Heart left ventricle (tissue), 16 donors: ENCODE measurements around the gene SCFD2. TPM values are rescaled to one million over a fixed set of nuclear protein-coding genes. Genes with fewer than 3 reads are reported as not detected.

Experiments
- ATAC-seq, 4 donors: fragments of 200-7000 bp; cut with Tn5 transposase; one replicate each; pipeline ENCODE4 v1.9.1; 2020 to 2022; ENCODE audit warnings: moderate library complexity in 4 of 4, mild to moderate bottlenecking in 3 of 4, moderate number of reproducible peaks in 1 of 4
- DNase-seq, 5 donors: peaks; one replicate each; pipeline ENCODE4 v3.0.0-alpha.2; 2020
- H3K27ac ChIP-seq, 12 donors: fragments of 200-600 bp; sonication (generic) in 4 of 12; one replicate each; pipeline versions ENCODE4 v1.5.0 to v1.8.0; 2016 to 2022; ENCODE audit warnings: mild to moderate bottlenecking in 2 of 12
- H3K27me3 ChIP-seq, 9 donors: fragments of 200-600 bp; sonication (generic) in 2 of 9; one replicate each; pipeline versions ENCODE4 v1.5.1 to v1.8.0; 2016 to 2022; ENCODE audit warnings: mild to moderate bottlenecking in 3 of 9
- H3K36me3 ChIP-seq, 9 donors: fragments of 200-600 bp; sonication (generic) in 2 of 9; one replicate each; pipeline versions ENCODE4 v1.5.0 to v1.8.0; 2018 to 2022; ENCODE audit warnings: mild to moderate bottlenecking in 2 of 9
- H3K4me1 ChIP-seq, 12 donors: fragments of 200-600 bp; sonication (generic) in 4 of 12; one replicate each; pipeline versions ENCODE4 v1.5.0 to v1.8.0; 2016 to 2022; ENCODE audit warnings: mild to moderate bottlenecking in 3 of 12
- H3K4me3 ChIP-seq, 12 donors: fragments of 200-600 bp; sonication (generic) in 4 of 12; one replicate each; pipeline versions ENCODE4 v1.5.0 to v1.8.0; 2017 to 2022; ENCODE audit warnings: mild to moderate bottlenecking in 9 of 12, moderate library complexity in 4 of 12
- H3K9me3 ChIP-seq, 12 donors: fragments of 200-600 bp; sonication (generic) in 4 of 12; one replicate each; pipeline versions ENCODE4 v1.5.0 to v1.8.0; 2016 to 2022; ENCODE audit warnings: mild to moderate bottlenecking in 1 of 12
- POLR2A ChIP-seq, 2 donors: fragments of 450-650 bp; IDR thresholded peaks; one replicate each; pipeline ENCODE4 v1.6.1; 2017; ENCODE audit warnings: antibody characterized with exemption in 2 of 2, mild to moderate bottlenecking in 2 of 2, moderate library complexity in 2 of 2
- WGBS, 4 donors: extraction: QIAGEN DNeasy Blood & Tissue Kit in 2 of 4; methylation state at CpG; one replicate each; pipeline versions ENCODE4 v1.1.5 to v1.1.7; 2013 to 2018; 5-methylcytosine and 5-hydroxymethylcytosine counted together
- intact Hi-C, 10 donors: fragments of 100-400 bp; cut with DNase I; formaldehyde crosslinking; loops; one replicate each; pipeline versions ENCODE4 v1.11.1 to v1.14.2; 2022
- polyA plus RNA-seq, 2 donors: library from polyadenylated mRNA; stranded (reverse); fragments of 200-250 nt; gene quantifications; one replicate each; pipeline ENCODE4 v1.2.3, GENCODE V29; 2013
- total RNA-seq, 9 donors: library from RNA; depleted of rRNA in 2 of 9; stranded (reverse); fragments of >200 nt in 2 of 9; fragmentation: NEBNext Ultra II Directional in 3 of 9; extraction: Animal tissue kit (Norgen Biotek cat#: 25700) in 3 of 9; gene quantifications; one replicate each; pipeline versions ENCODE4 v1.1.0 to v1.2.4, GENCODE V29; 2016 to 2023
- TF ChIP-seq, protein P1 (sequence below), 12 donors: fragments of 200-600 bp; sonication (generic) in 4 of 12; IDR thresholded peaks; one replicate each; pipeline versions ENCODE4 v1.5.0 to v1.8.0; 2018 to 2022; ENCODE audit warnings: antibody characterized with exemption in 12 of 12, mild to moderate bottlenecking in 5 of 12
- donor health status: ischemic (EF 13 %, LVEDD 7.1; RV severe dilation, severe dysfunction).
- donor health status: healthy with polysubstance abuse.
- donor health status: DM: no; HTN: yes; CAD: no.
- donor health status: DM: no; HTN: no; CAD: no.
- donor health status: ischemic (EF 25% LVEDD 6.9; RV normal size, moderate dysfunction).
- donor health status: ischemic (EF 25% LVEDD 5.7; RV mildly dilated, moderate dysfunction).
- donor health status: healthy.
- donor health status: DM: yes; HTN: yes; CAD: no.
- donor health status: ischemic (EF 35%, LVEDD 5.7; RV mildly dilated, moderate dysfunction).
- donor health status: nonischemic (EF 11% LVEDD 7.7; RV severe dilation, severe dysfunction).
- donor health status: DM: yes; HTN: yes; CAD: no.
- donor health status: PGD.
- donor health status: ischemic (EF 29% LVEDD 5.4; RV normal size, mild dysfunction).
- donor health status: nonischemic (EF 23%, LVEDD 6.1; RV moderate dilation, normal function).

SCFD2 gene
- total and polyA plus RNA-seq, 11 donors = 3.7 to 14.0 (median 9.8) TPM

DNA sequence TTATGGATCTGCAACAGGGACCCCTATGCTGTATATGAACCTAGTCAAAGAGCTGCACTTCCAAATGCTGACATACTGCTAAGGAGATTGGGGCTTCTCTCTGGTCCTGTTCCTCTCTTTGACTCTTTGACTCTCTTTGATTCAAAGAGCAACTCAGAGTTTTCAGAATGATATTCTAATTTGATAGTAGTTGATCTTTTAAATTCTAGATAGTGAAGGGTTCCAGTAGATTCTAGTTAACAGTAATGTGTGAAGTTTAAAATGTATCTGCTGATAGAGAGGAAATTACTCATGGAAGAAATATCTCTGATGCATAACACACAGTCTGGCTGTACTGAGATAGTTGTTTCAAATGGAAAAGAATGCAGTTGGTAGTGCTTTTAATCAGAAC lies 264.7 kb downstream of the SCFD2 start:
- Histone ChIP-seq H3K36me3 (no peaks in the 10 kb centered on the region), H3K9me3 (peaks cover 0 to 3% (median 0%) of the 10 kb centered on the region in 12 donors), H3K27ac (peak overlapping the region in 1 of 12 donors; percentile 15), H3K27me3 (no peaks in the 10 kb centered on the region), H3K4me3 (no peak overlapping the region), H3K4me1 (peaks cover 0 to 20% (median 7%) of the 10 kb centered on the region in 12 donors)
- ATAC-seq (peak in 1 of 4 donors; percentile 58), DNase-seq (no peak)
- TF ChIP-seq, protein P1, sequence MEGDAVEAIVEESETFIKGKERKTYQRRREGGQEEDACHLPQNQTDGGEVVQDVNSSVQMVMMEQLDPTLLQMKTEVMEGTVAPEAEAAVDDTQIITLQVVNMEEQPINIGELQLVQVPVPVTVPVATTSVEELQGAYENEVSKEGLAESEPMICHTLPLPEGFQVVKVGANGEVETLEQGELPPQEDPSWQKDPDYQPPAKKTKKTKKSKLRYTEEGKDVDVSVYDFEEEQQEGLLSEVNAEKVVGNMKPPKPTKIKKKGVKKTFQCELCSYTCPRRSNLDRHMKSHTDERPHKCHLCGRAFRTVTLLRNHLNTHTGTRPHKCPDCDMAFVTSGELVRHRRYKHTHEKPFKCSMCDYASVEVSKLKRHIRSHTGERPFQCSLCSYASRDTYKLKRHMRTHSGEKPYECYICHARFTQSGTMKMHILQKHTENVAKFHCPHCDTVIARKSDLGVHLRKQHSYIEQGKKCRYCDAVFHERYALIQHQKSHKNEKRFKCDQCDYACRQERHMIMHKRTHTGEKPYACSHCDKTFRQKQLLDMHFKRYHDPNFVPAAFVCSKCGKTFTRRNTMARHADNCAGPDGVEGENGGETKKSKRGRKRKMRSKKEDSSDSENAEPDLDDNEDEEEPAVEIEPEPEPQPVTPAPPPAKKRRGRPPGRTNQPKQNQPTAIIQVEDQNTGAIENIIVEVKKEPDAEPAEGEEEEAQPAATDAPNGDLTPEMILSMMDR (IDR thresholded peaks at IDR 0.05) = no peak
- TF ChIP-seq POLR2A (IDR thresholded peaks at IDR 0.05) = no peak
- intact Hi-C loops = no loop called here

DNA sequence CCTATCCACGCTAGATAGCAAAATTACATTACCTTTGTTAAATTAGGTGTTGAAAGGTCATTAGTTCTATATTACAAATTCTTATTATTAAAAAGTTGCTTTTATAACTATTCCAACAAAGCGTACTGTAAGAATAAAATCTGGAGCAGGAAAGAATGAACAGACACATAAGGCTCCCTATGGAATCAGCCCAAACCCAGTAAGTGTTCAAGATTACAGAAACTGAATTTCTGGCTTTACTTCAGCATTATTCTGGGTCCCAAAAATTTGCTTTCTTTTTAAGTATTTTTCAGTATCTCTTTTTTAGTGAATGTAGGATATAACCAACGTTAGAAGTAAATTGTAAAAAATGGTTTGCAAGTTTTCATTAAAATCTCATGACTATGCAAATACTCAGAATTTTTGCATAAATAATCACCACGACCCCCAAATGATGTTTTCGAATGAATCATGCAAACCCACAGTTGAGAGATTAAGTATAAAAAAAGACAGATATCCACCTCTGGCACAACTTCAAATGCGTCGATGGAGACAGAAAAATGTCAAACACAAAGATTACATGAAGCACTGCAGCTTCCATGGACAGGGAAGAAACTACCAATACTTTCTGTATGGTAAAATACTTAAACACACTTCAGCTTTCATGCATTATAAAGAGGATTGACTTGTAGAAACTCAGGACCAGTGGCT lies 265.2 kb downstream of the SCFD2 start:
- H3K27me3 ChIP-seq = no peaks in the 10 kb centered on the region
- H3K36me3 ChIP-seq = no peaks in the 10 kb centered on the region
- H3K9me3 ChIP-seq = peaks cover 0 to 3% (median 0%) of the 10 kb centered on the region in 12 donors
- DNase-seq = no peak
- H3K4me3 ChIP-seq = no peak overlapping the region
- H3K4me1 ChIP-seq = peaks cover 0 to 20% (median 7%) of the 10 kb centered on the region in 12 donors
- WGBS, 4 donors = 53 to 61% (median 59%) methylated on average over 7 of the region's 7 CpGs
- no peak for ATAC-seq
- TF ChIP-seq POLR2A (IDR thresholded peaks at IDR 0.05) = no peak
- TF ChIP-seq, protein P1 (IDR thresholded peaks at IDR 0.05) = no peak
- intact Hi-C loops = no loop called here
- peak overlapping the region in 1 of 12 donors; percentile 15 for H3K27ac ChIP-seq

- intact Hi-C loops = no loop called here
- no peaks in the 10 kb centered on the region for H3K27me3 ChIP-seq
- H3K4me3 ChIP-seq = no peak overlapping the region
- H3K9me3 ChIP-seq = peaks cover 0 to 3% (median 0%) of the 10 kb centered on the region in 12 donors
- H3K27ac ChIP-seq = no peak overlapping the region
- 70 to 99% (median 96%) methylated on average over 2 of the region's 2 CpGs for WGBS, 4 donors
- DNase-seq (no peak), ATAC-seq (no peak)
- peaks cover 0 to 19% (median 7%) of the 10 kb centered on the region in 12 donors for H3K4me1 ChIP-seq
- no peak for TF ChIP-seq POLR2A (IDR thresholded peaks at IDR 0.05)
- TF ChIP-seq, protein P1 (IDR thresholded peaks at IDR 0.05) = no peak
- no peaks in the 10 kb centered on the region for H3K36me3 ChIP-seq
Measured at GRCh38 chr4:53098681-53099121, 267.2 kb downstream of the SCFD2 start.

DNA sequence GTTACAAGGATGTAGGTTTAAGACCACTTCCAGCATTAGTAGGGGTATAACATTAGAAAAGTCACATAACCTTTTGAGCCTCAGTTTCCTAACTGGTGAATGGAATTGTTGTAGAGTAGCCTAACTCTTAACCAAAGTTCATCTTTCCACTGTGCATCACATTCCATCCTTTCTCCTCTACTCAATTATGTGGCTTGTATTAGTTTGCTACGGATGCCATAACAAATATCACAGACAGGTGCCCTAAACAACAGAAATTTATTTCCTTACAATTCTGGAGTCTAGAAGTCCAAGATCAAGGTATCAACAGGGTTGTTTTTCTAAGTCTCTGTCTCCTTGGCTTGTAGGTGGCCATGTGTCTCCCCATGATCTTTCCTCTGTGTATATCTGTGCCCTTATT lies 271.8 kb downstream of the SCFD2 start:
- TF ChIP-seq, protein P1 (IDR thresholded peaks at IDR 0.05) = no peak
- no peak for TF ChIP-seq POLR2A (IDR thresholded peaks at IDR 0.05)
- intact Hi-C loops = no loop called here
- 96 to 97% (median 97%) methylated on average over 1 of the region's 1 CpG for WGBS, 4 donors
- Histone ChIP-seq H3K36me3 (no peaks in the 10 kb centered on the region), H3K9me3 (peaks cover 0 to 3% (median 0%) of the 10 kb centered on the region in 12 donors), H3K4me1 (peaks cover 0 to 18% (median 8%) of the 10 kb centered on the region in 12 donors), H3K4me3 (no peak overlapping the region), H3K27ac (no peak overlapping the region), H3K27me3 (no peaks in the 10 kb centered on the region)
- DNase-seq = no peak
- no peak for ATAC-seq
